ENCODE data around the gene GJC2.

The GJC2 gene

GRCh38 chr1:228159008-228159665 is 9.4 kb downstream of the GJC2 start:
- no peak for DNase-seq

- DNase-seq: no peak
These were observed 10.6 kb downstream of the GJC2 start for GRCh38 chr1:228160201-228160761.

DNA sequence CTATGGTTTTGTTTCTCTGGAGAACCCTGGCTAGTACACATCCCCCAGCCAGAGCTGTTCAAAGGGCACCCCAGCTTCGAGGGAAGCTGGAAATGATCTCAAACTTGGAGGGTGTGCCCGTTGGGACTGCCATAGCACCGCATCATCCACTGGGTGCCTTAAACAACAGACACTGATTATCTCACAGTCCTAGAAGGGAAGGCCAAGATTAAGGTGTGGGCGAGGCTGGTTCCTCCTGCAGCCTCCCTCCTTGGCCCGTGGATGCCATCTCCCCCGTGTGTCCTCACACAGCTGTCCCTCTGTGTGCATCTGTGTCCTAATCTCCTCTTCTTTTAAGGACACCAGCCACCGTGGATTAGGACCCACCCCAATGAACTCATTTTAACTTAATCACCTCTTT is 11.6 kb downstream of the GJC2 start:
- no peak for DNase-seq

GRCh38 chr1:228161866-228162265 is 12.1 kb downstream of the GJC2 start:
- no peak for DNase-seq

DNA sequence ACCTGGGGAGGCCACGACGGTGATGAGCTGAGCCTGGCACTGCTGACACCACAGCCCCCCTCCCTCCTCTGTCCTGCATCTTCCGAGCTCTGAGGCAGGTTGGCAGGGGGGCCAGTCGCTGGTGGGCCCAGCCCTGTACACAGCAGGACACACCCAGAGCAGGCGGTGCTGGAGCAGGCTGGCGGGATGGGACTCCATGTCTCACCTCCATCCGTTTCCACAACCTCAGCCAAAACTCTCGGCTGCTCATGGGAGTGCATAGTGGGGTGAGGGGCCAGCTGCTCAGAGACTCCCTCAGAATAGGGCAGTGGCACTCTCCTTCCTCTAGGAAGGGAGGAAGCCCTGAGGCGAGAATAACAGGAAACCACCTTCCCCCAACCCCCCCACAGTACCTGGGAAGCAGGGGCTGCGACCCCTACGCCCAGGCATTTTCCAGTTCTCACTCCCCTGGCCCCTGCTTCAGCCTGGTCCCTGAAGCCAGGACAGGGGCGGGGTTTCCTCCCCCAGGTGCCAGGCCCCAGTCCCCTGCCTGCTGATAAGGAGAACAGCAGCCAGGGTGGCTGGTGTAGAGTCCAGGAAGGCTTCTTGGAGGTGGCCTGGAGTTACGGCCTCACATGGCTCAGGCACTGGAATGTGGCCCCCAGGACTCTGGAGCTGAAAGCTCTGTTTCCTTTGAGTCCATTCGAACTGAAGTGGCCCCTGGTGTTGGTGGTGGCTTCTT is 12.7 kb downstream of the GJC2 start:
- DNase-seq: no peak

DNA sequence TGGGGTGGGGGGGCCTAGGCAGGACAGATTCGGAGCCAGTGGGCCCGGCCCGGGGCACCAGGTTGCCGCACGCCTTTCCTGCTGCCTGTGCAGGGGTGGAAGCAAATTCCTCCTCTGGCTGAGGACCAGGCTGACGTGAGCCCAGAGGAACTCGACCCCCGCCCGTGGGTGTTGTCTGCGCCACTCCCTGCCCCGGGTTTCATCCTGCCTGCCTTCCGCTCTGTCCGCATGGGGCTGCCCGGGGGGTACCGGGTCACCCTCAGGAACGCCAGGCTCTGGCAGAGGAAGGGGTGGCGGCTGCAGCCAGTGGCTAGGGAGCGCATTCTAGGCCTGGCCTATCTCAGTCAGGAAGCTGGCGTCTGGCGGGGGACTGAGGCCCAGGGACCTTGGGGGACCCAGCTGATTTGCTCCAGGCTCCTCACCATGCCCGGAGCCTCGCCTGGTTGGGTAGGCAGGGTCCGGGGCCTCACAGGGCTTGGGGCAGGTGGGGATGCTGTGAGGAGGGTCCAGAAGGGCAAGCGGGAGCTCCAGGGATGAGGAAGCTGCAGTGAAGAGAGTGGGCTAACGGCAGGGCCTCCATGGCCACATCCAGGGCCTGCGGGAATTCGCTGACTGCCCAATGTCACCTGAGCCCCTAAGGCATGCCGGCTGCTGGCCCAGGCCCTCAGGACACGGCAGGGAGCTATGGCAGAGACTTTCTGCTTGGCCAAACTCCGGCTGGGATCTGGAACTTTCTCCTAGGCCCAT is 13.4 kb downstream of the GJC2 start:
- DNase-seq: no peak

- DNase-seq: no peak
These were observed 14.2 kb downstream of the GJC2 start for GRCh38 chr1:228163776-228164519.

GRCh38 chr1:228164561-228165371 is 15.0 kb downstream of the GJC2 start:
- DNase-seq: no peak

DNA sequence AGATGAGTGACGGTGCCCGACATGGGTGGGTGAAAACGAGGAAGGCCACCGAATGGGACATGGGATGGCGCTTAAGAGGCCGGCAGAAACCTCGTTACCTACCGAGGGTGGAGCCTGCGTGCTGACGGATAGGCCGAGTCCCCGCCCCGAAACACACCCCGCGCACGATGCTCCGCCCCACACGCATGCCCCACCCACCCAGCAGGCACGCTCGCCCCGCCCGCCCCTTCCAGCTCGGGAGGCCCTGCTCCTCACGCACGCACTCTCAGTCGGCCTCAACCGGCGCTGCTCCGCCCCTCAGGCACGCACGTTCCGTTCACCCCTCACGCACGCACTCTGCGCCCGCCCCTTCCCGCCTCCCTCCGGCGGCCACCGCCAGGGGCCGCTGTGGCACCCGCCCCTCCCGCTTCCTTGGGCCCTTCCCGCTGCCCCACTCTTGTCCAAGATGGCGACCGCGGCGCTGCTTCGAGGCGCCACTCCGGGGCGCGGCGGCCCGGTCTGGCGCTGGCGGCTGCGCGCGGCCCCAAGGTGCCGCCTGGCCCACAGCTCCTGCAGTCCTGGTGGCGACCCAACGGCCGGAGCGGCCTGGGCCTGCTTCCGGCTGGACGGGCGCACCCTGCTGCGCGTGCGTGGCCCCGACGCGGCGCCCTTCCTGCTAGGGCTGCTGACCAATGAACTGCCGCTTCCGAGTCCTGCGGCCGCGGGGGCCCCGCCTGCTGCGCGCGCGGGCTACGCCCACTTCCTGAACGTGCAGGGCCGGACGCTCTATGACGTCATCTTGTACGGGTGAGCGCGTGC is 15.8 kb downstream of the GJC2 start, which contains the start of gene IBA57:
Gene IBA57 (plus strand): TSS at position 433 of the 798 bp plus-strand sequence. CDS start 13 bp downstream, at position 446.
- DNase-seq: peak; percentile 100

DNA sequence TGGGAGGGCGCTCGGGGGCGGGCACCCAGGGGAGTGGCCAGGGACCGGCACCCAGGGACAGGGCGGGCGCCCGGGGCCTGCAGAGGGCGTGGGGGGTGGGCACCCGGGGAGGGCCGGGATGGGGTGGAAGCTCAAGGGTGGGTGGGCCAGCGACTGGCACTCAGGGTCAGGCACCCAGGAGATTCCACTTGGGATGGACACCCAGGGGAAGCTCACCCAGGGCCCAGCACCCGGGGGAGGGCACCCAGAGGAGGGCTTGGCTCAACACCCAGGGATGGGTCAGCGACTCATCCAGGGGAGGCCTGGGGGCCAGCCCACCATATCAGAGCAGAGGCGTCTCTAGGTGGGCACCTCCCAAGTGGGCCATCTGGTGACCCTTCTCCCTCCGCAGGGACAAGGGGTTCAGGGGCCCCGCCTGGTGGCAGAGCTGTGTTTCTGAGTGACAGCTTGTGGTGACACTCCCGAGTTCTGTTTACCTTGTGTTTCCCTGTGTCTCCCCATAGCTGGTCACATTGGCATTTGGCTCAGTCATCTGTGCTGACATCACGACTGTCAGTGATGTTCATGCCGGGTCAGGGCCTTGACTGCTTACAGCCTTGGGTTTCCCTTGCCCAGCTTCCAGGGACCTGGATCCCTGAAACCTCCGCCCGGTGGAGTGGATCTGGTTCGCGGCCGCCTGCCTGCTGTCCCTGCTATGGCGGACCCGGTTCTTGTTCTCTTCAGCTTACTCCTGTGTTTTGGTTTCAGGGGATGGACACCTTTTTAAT is 16.6 kb downstream of the GJC2 start:
- peak; percentile 80 to 84 for DNase-seq

DNA sequence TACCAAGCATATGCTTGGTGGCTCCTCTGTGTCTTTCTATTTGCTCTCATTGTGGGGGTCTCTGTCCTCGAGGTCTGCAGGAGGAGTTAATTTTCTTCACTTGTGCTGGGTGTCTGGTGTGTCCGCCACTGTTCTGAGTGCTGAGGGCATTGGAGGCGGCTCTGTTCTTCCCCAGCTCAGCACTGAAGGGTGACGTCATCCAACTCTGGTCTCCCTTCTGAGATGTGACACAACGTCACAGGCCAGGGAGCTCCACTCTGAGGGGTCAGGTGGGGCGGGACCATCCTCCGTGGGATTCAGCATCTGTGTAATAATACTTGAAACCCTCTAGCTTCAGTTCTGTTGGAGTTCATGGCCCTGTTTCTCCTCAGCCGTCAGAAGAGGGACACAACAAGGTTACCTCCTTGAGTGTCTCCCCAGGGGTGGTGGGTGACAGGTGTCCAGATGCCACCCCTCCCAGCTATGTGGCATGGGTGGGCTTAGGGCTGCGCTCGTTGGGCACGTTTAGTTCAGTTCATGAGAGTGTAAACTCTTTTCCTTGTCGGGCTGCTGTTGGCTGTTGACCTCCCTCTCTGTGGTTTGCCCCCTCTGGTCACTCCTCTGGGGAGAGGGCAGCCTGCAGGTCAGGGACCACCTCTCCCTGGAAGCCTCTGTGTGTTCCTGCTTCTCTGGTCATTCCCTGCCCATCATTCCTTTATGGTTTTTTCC is 19.0 kb downstream of the GJC2 start:
- no peak for DNase-seq

- no peak for DNase-seq
These were observed 19.6 kb downstream of the GJC2 start for GRCh38 chr1:228169345-228169744.

DNA sequence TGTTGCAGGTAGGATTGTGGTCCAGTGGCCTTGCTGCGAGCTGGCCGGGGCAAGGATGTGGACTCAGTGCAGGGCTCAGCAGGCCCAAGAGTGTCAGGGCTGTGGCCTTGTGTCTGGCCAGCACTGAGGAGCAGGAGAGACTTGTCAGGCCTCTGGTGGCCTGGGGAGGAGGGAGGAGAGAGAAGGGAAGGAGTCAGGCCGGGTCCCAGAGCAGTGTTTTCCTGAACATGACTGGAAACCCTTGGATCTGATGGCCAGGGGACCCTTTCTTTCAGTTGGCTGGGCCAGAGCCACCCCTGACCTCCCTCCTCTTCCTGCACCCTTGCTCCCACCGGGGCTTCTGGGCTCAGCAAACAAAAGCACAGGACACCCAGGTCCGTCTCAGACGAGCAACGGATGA is 20.9 kb downstream of the GJC2 start:
- no peak for DNase-seq

- DNase-seq: no peak
These were observed 21.6 kb downstream of the GJC2 start for GRCh38 chr1:228171221-228171891.

GRCh38 chr1:228172591-228173527 is 23.1 kb downstream of the GJC2 start:
- no peak for DNase-seq

- peak in 1 of 2 donors; percentile 48 for DNase-seq
These were observed 24.1 kb downstream of the GJC2 start for GRCh38 chr1:228173528-228174481.
